MM.1S (cell line): ENCODE results near the gene PALS2.

Experiments used
- DNase-seq: peaks from one replicate; pipeline ENCODE4 v3.0.0-alpha.2; 2015
- H2AFZ ChIP-seq: fragments of 300-600 bp; sonication (generic); 2 replicates; pipeline ENCODE4 v1.6.0; 2016; ENCODE audit warnings: antibody characterized with exemption, low read length
- H3F3A ChIP-seq: fragments of 300-600 bp; sonication (generic); 2 replicates; pipeline ENCODE4 v1.6.1; 2016; ENCODE audit warnings: mild to moderate bottlenecking, antibody characterized with exemption, low read length, moderate library complexity, mixed read lengths; ENCODE audit not compliant: insufficient read depth
- H3K27ac ChIP-seq: fragments of 300-600 bp; sonication (generic); 2 replicates; pipeline ENCODE4 v1.5.1; 2016; ENCODE audit warnings: mild to moderate bottlenecking, low read length
- H3K27me3 ChIP-seq: fragments of 300-600 bp; sonication (generic); replicated peaks from 2 replicates; pipeline ENCODE4 v1.6.0; 2016; ENCODE audit warnings: low read length; ENCODE audit not compliant: insufficient read depth
- H3K36me3 ChIP-seq: fragments of 300-600 bp; sonication (generic); replicated peaks from 2 replicates; pipeline ENCODE4 v1.6.1; 2016; ENCODE audit warnings: mild to moderate bottlenecking, low read length, mixed read lengths; ENCODE audit not compliant: insufficient read depth
- H3K4me1 ChIP-seq: fragments of 300-600 bp; sonication (generic); 2 replicates; pipeline ENCODE4 v1.6.1; 2016; ENCODE audit warnings: low read length, mixed read lengths
- H3K4me2 ChIP-seq: fragments of 300-600 bp; sonication (generic); 2 replicates; pipeline ENCODE4 v1.6.0; 2016; ENCODE audit warnings: low read depth, low read length
- H3K4me3 ChIP-seq: fragments of 300-600 bp; sonication (generic); 2 replicates; pipeline ENCODE4 v1.5.1; 2016; ENCODE audit warnings: low read length, mixed read lengths
- H3K79me2 ChIP-seq: fragments of 300-600 bp; sonication (generic); 2 replicates; pipeline ENCODE4 v1.6.1; 2016; ENCODE audit warnings: mixed run types, low read length, mixed read lengths
- H3K9ac ChIP-seq: fragments of 300-600 bp; sonication (generic); 2 replicates; pipeline ENCODE4 v1.6.1; 2016; ENCODE audit warnings: low read length, mixed read lengths
- H3K9me2 ChIP-seq: fragments of 300-600 bp; sonication (generic); replicated peaks from 2 replicates; pipeline ENCODE4 v1.6.1; 2016; ENCODE audit warnings: mild to moderate bottlenecking, low read length, mixed read lengths; ENCODE audit not compliant: insufficient read depth
- H3K9me3 ChIP-seq: fragments of 300-600 bp; sonication (generic); replicated peaks from 2 replicates; pipeline ENCODE4 v1.6.1; 2016; ENCODE audit warnings: mild to moderate bottlenecking, low read length, mixed read lengths; ENCODE audit not compliant: insufficient read depth
- H4K20me1 ChIP-seq: fragments of 300-600 bp; sonication (generic); 2 replicates; pipeline ENCODE4 v1.6.1; 2016; ENCODE audit warnings: mild to moderate bottlenecking, low read length, moderate library complexity, mixed read lengths; ENCODE audit not compliant: insufficient read depth
- EZH2 ChIP-seq: fragments of 300-600 bp; sonication (generic); optimal IDR thresholded peaks from 2 replicates; pipeline ENCODE3; 2017; ENCODE audit warnings: low read depth, mild to moderate bottlenecking, antibody characterized with exemption, low read length, mixed read lengths
- EZH2phosphoT487 ChIP-seq: fragments of 300-600 bp; sonication (generic); IDR thresholded peaks from 2 replicates; pipeline ENCODE4 v1.6.1; 2018; ENCODE audit warnings: antibody characterized with exemption, low read length
- TF ChIP-seq, protein P1 (sequence below): fragments of 300-600 bp; sonication (generic); IDR thresholded peaks from 2 replicates; pipeline ENCODE4 v1.5.1; 2016; ENCODE audit warnings: antibody characterized with exemption, low read length, mixed read lengths

The PALS2 gene

DNA sequence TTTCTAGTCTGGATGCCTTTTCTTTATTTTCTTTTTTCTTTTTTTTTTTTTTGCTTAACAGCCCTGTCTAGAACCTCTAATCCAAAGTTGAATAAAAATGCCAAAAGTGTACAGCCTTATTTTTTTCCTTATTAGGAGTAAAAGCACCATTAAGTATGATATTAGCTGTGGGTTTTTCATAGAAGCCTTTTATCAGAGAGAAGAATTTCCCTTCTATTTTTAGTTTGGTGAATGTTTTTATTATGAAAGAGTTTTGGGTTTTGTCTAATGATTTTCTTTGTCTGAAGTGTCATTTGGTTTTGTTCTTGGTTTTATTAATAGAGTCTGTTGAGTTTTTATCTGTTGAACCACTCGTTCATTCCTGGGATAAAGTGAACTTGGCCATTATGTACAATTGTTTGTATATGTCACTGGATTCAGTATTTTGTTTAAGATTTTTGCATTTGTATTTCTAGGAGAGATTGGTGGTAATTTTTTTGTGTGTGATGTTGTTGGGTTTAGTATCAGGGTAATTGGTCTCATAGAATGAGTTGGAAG lies 49.5 kb downstream of the PALS2 start:
- Histone ChIP-seq H4K20me1 (no peaks in the 10 kb centered on the region), H3K9me3 (no peaks in the 10 kb centered on the region), H3K9me2 (no peaks in the 10 kb centered on the region), H3K79me2 (peaks cover 37% of the 10 kb centered on the region), H3K36me3 (no peaks in the 10 kb centered on the region), H3K4me1 (peaks cover 6% of the 10 kb centered on the region; the same call in 1 of the 2 replicates), H3F3A (no peaks in the 10 kb centered on the region), H3K9ac (no peak overlapping the region), H3K4me2 (no peak overlapping the region), H3K27me3 (no peaks in the 10 kb centered on the region), H3K4me3 (no peak overlapping the region), H3K27ac (no peak overlapping the region), H2AFZ (no peak overlapping the region)
- TF ChIP-seq EZH2 (no peak), EZH2phosphoT487 (no peak)
- TF ChIP-seq, protein P1, sequence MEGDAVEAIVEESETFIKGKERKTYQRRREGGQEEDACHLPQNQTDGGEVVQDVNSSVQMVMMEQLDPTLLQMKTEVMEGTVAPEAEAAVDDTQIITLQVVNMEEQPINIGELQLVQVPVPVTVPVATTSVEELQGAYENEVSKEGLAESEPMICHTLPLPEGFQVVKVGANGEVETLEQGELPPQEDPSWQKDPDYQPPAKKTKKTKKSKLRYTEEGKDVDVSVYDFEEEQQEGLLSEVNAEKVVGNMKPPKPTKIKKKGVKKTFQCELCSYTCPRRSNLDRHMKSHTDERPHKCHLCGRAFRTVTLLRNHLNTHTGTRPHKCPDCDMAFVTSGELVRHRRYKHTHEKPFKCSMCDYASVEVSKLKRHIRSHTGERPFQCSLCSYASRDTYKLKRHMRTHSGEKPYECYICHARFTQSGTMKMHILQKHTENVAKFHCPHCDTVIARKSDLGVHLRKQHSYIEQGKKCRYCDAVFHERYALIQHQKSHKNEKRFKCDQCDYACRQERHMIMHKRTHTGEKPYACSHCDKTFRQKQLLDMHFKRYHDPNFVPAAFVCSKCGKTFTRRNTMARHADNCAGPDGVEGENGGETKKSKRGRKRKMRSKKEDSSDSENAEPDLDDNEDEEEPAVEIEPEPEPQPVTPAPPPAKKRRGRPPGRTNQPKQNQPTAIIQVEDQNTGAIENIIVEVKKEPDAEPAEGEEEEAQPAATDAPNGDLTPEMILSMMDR, result no peak
- no peak for DNase-seq
